HG03108 (cell line): ENCODE results near the gene ZNF396.

Source experiments
- ATAC-seq: cut with Tn5 transposase; IDR thresholded peaks from one replicate; pipeline ENCODE4 v1.9.1; 2021; ENCODE audit warnings: moderate library complexity; ENCODE audit not compliant: unreplicated experiment

The ZNF396 gene

DNA sequence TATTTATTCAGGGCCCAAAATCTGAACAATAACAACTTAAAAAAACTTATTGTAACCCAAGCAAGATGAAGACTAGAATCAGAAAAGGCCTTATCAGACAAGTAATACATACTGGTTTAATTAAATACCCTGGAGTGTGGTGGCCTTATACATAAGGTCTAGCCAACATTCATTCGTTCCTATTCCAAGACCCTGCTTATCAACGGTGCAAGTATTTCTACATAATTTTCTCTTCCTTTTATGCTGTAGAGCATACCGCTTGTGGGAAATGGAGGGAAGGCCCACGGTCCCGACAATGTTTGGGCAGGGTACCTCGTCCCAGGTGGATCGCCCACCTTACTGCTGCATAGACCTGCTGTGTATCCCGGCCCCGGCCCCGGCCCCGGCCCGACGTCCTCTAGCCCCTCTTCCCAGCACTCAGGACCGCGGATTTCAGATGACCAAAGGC, 33.6 kb downstream of the ZNF396 start:
- ATAC-seq = no peak

DNA sequence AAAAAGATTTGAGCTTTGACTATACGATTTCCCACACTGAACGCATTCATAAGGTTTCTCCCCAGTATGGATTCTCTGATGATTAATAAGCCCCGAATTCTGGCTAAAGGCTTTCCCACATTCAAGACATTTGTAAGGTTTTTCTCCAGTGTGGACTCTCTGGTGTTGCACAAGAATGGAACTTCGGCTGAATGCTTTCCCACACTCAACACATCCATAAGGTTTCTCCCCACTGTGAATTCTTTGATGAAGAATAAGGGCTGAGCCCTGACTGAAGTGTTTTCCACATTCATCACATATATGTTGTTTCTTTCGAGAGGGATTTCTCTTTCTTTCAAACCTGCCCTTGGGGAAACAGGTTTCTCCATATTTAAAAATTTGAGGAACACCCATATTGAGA, 39.9 kb downstream of the ZNF396 start:
- no peak for ATAC-seq

DNA sequence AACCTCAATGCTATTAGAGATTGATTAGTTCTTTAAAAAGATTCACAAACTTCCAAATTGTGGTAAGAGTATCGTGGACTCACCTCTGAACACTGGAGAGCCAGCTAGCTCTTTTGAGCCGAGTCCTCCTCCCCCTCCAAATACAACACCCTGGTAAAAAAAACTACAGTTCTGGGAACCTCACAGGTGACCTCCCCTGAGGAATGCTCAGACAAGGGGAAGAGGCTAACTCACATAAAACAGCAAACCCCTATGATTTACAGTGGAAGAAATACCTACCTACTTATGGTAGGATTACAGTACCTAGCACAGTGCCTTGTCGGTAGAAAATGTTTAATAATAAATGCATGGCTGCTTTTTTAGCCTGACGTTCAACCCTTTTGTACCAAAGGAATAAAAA, 41.3 kb downstream of the ZNF396 start:
- ATAC-seq = no peak

DNA sequence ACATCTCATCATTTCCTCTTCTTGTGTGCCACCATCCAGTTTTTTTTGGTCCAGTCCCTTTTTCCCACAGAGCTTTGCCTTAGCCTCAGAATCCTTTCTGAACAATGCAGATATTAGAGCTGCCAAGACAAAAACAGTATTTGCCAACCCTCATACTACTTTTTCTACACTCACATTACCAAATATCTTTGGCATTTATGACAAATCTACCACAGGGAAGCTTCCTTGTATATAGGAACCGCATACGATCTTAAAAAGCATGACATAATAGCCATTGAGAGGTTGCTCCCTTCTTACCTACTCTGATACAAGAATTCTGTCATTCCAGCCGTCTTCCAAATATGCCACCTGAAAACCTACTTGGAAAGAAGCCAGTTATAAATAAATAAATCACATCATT, 42.3 kb downstream of the ZNF396 start:
- ATAC-seq = no peak

DNA sequence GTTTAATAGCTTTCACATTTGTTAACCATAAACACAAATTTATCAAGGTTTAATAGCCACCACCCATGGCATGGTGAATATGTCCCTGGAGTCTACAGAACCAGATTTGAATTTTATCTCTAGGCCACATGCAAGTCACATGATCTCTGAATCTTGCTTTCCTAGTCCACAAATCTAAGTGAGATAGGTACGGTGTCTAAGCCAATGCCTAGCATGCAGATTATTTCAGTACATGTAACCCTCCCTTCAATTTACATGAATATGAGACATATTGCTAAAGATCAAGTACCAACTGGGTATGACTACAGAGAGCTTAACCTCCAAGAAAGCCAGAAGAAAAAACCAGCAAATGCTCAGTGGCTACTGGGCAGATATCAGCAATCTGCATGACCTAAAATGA, 42.9 kb downstream of the ZNF396 start:
- no peak for ATAC-seq

DNA sequence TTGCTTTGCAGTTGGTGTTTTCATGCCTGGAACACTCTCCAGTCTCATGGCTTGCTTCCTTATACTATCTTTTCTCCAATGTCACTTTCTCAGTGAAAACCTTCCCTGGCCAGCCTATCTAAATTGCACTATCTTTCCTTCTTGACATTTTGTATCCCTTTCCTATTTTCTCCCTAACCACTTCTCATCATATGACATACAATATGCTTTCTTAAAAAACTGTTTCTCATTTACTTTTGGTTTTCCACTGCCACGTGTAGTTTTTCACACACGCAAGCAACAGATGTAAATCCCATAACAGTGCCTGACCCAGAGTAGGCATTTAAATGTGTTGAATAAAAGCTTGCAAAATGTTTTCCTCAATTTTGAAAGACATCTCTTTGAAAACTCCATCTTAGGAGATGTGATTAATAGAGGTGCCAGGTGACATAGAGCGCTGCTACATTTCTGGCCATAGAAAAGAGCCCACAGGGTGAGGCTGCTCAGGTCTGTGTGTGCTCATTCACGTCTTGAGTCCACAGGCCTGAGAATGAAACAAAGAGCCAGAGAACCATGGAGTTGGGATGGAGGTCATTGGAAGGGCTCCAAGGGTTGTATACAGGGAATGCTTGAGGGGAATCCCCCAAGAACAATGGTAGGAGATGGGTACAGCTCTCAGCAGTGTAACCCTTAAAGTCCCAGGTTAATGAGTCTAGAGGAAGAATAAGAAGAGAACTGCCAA, 45.6 kb downstream of the ZNF396 start:
- ATAC-seq = no peak

DNA sequence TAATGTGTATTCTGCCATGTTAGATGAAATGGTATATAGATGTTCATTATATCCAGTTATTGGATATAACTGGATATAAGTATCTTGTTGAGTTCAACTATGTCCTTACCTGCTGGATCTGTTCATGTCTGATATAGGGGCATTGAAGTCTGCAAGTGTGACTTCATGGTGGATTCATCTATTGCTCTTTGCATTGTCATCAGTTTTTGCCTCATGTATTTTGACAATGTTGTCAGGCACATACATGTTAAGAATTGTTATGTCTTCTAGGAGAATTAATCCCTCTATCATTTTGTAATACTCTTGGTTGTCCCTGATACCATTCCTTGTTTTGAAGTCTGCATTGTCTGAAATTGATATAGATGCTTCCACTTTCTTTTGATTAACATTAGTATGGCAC, 48.3 kb downstream of the ZNF396 start:
- no peak for ATAC-seq

DNA sequence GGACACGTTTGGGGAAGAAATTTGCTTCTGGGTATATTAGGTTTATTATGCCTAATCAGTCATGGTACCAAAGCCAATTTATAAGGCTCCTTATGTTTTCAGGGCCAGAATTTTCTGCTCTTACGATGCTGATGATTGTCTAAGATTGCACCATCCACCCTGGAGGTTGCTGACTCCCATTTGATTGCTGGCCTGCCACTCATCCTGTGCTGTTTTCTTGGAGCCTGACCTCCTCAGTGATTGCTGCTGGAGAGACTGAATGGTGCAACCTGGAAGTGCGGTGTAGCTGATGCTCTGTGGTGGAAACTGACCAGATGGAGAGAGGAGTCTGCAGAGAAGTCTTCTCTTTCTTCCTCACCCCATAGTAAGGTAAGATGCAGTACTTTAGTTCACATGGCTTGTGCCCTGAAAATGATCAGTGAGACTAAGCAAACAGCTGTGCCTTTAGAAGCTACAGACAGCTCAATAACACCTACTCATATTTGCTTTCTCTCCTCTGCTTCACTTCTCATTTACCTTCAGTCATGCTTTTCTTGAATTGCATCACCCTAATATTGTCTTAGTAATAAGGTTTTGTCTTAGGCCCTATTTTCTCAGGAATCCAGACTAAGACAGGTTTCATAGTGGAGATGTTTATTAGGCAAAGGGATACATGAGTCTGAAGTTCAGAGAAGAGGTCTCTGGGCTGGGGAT, 50.3 kb downstream of the ZNF396 start:
- ATAC-seq = no peak

DNA sequence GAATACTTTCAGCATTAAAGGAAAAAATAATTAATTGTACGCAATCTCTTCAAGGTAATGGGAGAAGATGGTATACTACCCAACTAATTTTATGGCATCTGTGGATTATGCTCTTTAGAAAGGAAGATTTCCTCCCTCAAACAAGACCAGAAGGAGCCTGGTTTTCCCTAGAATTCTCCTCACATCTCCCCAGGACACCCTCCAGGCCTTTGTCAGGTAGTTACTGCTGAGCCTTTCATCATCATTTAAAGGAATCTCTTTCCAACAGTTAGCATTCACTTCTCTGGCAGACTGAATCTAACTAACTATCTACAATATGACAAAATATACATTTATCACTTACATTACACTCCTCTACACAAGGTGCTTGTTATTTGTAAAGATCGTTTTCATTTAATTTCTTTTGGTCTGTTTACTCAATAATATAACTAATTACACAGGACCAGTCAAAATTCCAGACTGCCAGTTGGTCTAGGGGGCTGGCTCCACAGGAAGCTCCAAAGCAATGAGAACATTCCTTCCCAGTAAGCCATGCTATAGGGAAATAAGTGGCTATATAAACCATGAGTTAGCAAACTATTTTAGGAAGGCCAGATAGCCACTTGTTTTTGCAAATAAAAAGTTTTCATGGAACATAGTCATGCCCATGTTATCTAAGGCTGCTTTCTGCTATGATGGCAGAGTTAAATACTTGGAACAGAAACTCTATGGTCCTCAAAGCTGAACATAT, 52.0 kb downstream of the ZNF396 start:
- ATAC-seq = no peak

DNA sequence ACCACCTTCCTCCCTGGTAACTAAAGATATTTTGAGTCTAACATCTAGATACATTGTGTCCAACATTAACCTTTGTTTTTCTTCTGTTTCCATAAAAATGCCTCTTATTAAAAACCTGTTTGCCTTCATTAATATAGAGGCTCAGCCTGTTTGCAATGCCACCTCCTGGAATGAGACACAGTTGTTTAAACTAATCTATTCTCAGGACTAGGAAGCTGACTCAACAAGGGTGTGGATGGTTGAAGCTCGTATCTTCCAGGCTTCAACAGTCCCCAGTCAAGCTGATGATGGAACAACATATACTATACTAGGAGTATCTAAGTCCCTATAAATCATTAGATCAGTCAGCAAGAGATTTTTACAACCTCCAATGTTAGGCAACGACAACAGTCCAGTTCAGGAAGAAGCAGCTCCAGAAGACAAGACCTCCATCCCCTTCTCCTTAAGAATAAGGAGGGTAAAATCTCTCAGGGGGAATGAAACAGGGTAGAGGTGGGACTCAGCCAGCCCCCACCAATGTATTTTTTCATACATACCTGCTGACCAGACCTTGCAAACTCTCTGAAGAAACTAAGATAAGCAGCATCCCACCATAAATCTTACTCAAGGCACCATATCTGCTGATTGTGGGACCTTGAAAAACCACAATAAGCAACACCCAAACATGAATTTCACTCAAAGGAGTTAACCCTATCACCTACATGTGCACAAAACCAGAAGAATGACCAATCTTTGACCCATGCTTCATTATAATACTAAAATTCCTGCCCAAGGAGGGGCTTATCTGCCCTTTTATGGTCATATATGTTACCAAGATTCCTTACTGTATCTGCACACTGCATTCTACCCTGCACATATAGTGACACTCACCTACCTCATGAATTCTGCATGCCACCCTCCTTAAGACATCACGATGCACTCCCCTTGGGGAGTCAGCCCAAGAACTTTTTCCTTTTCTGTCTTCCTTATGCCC, 54.4 kb downstream of the ZNF396 start:
- ATAC-seq = no peak
